ENCODE measurements around the gene ZNF335. TPM values are rescaled to one million over a fixed set of nuclear protein-coding genes. Genes with fewer than 3 reads are reported as not detected.
"Not testable (repeated sequence)": the region's sequence is repeated elsewhere in the genome, so short reads cannot be mapped to it uniquely, and the experiment has no call there.

ZNF335 gene
- total RNA-seq, 1 experiment from 2014 or later = 15.0 TPM

- DNase-seq = no peak
- H3K36me3 ChIP-seq (replicated peaks; ENCODE audit: control insufficient read depth, insufficient read depth, low read length) = no peaks in the 10 kb centered on the region
- no peaks in the 10 kb centered on the region; the same call in 1 of the 2 replicates for H3K27me3 ChIP-seq (ENCODE audit: control insufficient read depth, insufficient read depth, low read length)
- H3K4me3 ChIP-seq (ENCODE audit: insufficient read depth, low read depth, low read length) = no peak overlapping the region
Observed at GRCh38 chr20:46007671-46008070, 35.7 kb upstream of the ZNF335 start.

DNA sequence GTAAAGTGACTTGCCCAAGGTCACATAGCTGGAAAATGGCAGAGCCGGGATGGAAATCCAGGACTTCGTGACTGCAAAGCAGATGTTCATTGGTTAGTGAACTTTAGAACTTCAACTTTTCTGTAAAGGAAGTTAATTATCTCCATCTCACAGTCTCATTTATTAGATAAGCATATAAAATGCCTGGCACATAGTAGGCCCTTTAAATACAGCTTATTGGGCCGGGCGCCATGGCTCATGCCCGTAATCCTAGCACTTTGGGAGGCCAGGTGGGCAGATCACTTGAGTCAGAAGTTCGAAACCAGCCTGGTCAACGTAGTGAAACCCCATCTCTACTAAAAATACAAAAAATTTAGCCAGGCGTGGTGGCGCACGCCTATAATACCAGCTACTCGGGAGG lies 35.0 kb upstream of the ZNF335 start:
- no peaks in the 10 kb centered on the region for H3K36me3 ChIP-seq (replicated peaks; ENCODE audit: control insufficient read depth, insufficient read depth, low read length)
- DNase-seq = no peak
- no peaks in the 10 kb centered on the region for H3K27me3 ChIP-seq (ENCODE audit: control insufficient read depth, insufficient read depth, low read length)
- H3K4me3 ChIP-seq (ENCODE audit: insufficient read depth, low read depth, low read length) = no peak overlapping the region

DNA sequence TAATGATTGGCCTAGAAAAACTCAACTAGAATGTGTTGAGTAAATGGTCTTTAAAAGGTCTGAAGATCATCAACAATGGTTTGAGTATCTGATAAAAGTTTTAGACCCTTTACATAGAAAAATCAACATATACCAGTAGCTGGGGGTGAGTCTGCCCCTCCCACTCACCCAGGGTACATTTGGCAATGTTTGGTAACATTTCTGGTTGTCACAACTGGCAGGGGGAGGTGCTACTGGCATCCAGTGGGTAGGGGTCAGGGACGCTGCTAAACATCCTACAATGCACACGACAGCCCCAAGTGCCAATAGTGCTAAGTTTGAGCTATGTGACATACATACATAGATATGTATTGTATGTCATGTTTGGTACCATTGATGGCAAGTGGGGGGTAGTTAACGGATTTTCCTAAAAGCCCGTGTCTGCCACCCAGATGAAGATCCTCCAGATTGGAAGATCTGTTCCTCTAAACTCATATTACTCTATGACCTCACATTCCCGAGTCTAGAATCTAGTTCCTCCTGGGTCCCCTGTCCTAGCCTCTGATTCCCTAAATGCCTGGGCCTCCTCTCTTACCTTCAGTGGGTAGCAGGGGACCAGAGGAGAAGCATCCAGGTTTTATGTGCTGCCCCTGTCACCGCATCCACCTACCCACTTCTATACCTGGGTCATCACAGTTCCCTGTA lies 34.2 kb upstream of the ZNF335 start:
- Histone ChIP-seq H3K36me3 (replicated peaks; ENCODE audit: control insufficient read depth, insufficient read depth, low read length) (no peaks in the 10 kb centered on the region), H3K27me3 (ENCODE audit: control insufficient read depth, insufficient read depth, low read length) (no peaks in the 10 kb centered on the region), H3K4me3 (ENCODE audit: insufficient read depth, low read depth, low read length) (no peak overlapping the region)
- DNase-seq = no peak

- H3K36me3 ChIP-seq (replicated peaks; ENCODE audit: control insufficient read depth, insufficient read depth, low read length) = no peaks in the 10 kb centered on the region
- no peaks in the 10 kb centered on the region for H3K27me3 ChIP-seq (ENCODE audit: control insufficient read depth, insufficient read depth, low read length)
- H3K4me3 ChIP-seq (ENCODE audit: insufficient read depth, low read depth, low read length) = no peak overlapping the region
- DNase-seq = no peak
Observed at GRCh38 chr20:46004889-46005473, 33.0 kb upstream of the ZNF335 start.

GRCh38 chr20:46004187-46004586 lies 32.2 kb upstream of the ZNF335 start:
- Histone ChIP-seq H3K4me3 (ENCODE audit: insufficient read depth, low read depth, low read length) (no peak overlapping the region), H3K27me3 (ENCODE audit: control insufficient read depth, insufficient read depth, low read length) (no peaks in the 10 kb centered on the region), H3K36me3 (replicated peaks; ENCODE audit: control insufficient read depth, insufficient read depth, low read length) (no peaks in the 10 kb centered on the region)
- no peak for DNase-seq

- no peak for DNase-seq
- no peaks in the 10 kb centered on the region for H3K27me3 ChIP-seq (ENCODE audit: control insufficient read depth, insufficient read depth, low read length)
Observed at GRCh38 chr20:46002008-46002407, 30.0 kb upstream of the ZNF335 start.

DNA sequence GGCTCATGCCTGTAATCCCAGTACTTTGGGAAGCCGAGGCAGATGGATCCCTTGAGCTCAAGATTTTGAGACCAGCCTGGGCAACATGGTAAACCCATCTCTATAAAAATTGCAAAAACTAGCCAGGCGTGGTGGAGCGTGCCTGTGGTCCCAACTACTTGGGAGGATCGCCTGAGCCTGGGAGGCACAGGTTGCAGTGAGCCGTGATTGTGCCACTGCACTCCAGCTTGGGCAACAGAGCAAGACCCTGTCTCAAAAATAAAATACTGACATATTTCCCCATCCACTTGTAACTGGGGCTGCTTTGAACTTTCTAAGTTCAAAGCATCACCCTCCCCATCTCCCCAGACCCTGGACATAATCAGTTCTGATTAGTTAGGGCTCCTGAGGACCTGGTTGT lies 29.5 kb upstream of the ZNF335 start:
- no peak for DNase-seq
- H3K36me3 ChIP-seq (replicated peaks; ENCODE audit: control insufficient read depth, insufficient read depth, low read length) = no peaks in the 10 kb centered on the region
- H3K27me3 ChIP-seq (ENCODE audit: control insufficient read depth, insufficient read depth, low read length) = no peaks in the 10 kb centered on the region
- no peak overlapping the region for H3K4me3 ChIP-seq (ENCODE audit: insufficient read depth, low read depth, low read length)

More at GRCh38 chr20:46002008-46002407, 30.0 kb upstream of the ZNF335 start:
- no peaks in the 10 kb centered on the region for H3K36me3 ChIP-seq (replicated peaks; ENCODE audit: control insufficient read depth, insufficient read depth, low read length)
- no peak overlapping the region for H3K4me3 ChIP-seq (ENCODE audit: insufficient read depth, low read depth, low read length)

DNA sequence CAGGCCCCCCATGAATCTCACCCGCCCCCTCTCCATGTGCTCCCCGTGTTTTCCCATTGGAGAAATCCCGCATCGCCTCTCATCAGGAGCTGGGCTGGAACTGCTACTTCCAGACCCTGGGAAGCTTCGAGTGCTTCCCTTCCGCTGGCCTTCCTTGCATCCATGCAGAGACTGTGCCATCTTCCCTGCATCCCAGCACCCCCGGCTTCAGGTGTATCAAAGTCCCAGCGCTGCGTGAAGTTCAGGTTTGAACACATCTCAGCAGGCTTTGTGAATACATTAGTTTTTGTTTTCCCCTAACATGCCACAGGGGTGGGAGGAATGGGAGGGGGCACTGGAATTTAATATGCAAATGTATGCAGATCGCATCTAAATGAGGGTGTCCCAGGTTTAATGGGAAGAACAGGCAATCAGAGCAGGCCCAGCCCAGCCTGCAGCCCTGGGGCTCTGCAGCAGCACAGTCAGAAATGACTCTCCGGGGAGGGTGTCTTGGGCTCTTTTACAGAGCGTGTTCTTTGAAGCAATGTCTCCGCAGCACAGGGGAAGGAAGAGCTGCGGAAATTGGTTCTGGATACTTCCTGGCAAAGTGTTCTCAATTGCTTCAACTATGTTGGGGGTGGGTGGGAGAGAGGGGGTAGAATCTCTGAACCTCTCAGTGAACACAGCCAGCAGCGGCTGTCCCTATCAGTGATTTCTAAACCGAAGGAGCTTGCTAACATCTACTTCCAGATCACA lies 28.4 kb upstream of the ZNF335 start:
- DNase-seq = peak; percentile 48
- H3K36me3 ChIP-seq (replicated peaks; ENCODE audit: control insufficient read depth, insufficient read depth, low read length) = no peaks in the 10 kb centered on the region
- H3K4me3 ChIP-seq (ENCODE audit: insufficient read depth, low read depth, low read length) = no peak overlapping the region
- H3K27me3 ChIP-seq (ENCODE audit: control insufficient read depth, insufficient read depth, low read length) = no peaks in the 10 kb centered on the region

DNA sequence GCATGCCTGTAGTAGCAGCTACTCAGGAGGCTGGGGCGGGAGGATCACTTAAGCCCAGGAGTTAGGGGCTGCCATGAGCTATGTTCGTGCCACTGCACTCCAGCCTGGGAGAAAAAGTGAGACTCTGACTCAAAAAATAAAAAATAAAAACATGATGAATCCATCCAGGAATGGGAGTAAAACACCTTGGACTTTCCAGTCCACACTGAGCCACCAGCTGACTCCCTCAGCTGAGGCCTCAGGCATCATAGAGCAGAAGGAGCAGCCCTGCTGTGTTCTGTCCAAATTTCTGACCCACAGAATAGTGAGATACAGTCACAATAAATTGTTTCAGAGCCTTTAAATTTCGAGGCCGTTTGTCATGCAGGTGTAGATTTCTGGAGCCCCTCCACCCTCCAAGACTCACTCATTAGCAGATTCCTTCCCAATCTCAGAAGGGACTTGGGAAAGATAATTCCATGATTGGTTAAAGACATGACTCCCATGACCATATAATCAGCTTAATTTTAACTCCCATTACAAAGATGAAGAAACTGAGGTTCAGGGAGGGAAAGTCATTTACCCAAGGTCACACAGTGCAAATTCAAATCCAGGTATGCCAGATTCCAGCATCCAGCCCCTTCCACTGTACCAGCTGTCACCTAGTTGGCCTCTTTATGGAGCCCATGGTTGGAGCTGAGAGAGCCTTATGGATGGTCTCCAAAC lies 27.7 kb upstream of the ZNF335 start:
- no peak for DNase-seq
- H3K4me3 ChIP-seq (ENCODE audit: insufficient read depth, low read depth, low read length) = no peak overlapping the region

GRCh38 chr20:45998761-45999160 lies 26.8 kb upstream of the ZNF335 start:
- DNase-seq = no peak
- Histone ChIP-seq H3K36me3 (replicated peaks; ENCODE audit: control insufficient read depth, insufficient read depth, low read length) (no peaks in the 10 kb centered on the region), H3K27me3 (ENCODE audit: control insufficient read depth, insufficient read depth, low read length) (no peaks in the 10 kb centered on the region)

More for the DNA sequence above, 27.7 kb upstream of the ZNF335 start:
- no peaks in the 10 kb centered on the region for H3K36me3 ChIP-seq (replicated peaks; ENCODE audit: control insufficient read depth, insufficient read depth, low read length)
- no peaks in the 10 kb centered on the region for H3K27me3 ChIP-seq (ENCODE audit: control insufficient read depth, insufficient read depth, low read length)

DNA sequence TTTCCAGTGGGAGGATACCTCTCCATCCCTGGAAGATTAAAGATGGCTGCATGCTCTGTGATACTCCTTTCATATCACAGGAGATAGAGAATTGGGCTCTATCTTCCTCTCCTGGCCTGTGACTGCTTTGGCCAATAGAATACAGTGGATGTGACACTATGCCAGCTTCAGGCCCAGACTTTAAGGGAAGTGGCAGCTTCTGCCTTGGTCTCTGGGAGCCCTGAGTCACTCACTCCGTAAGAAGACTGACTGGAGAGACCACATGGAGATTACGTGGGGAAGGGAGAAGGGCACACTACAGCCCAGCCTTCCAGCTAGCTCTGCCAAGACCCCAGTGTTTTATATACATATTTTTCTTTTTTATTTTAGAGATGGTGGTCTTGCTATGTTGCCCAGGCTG lies 26.3 kb upstream of the ZNF335 start:
- no peak overlapping the region for H3K4me3 ChIP-seq (ENCODE audit: insufficient read depth, low read depth, low read length)
- no peaks in the 10 kb centered on the region for H3K27me3 ChIP-seq (ENCODE audit: control insufficient read depth, insufficient read depth, low read length)
- no peaks in the 10 kb centered on the region for H3K36me3 ChIP-seq (replicated peaks; ENCODE audit: control insufficient read depth, insufficient read depth, low read length)
- no peak for DNase-seq

More at GRCh38 chr20:45998761-45999160, 26.8 kb upstream of the ZNF335 start:
- no peak overlapping the region for H3K4me3 ChIP-seq (ENCODE audit: insufficient read depth, low read depth, low read length)

DNA sequence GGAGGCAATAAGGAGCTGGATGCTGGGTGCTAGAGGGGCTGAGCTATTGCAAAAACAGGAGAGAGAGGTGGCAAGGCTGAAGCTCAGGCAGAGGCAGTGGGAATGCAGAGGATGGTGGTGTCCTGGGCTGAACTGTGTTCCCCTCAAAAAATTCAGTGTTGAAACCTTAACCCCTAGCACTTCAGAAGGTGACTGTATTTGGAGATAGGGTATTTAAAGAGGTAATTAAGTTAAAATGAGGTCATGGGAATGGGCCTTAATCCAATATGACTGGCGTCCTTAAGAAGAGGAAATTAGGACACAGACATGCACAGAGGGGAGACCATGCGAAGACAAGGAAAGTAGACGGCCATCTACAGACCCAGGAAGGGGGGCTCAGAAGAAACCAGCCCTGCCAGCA lies 25.2 kb upstream of the ZNF335 start:
- Histone ChIP-seq H3K36me3 (replicated peaks; ENCODE audit: control insufficient read depth, insufficient read depth, low read length) (no peaks in the 10 kb centered on the region), H3K4me3 (ENCODE audit: insufficient read depth, low read depth, low read length) (no peak overlapping the region), H3K27me3 (ENCODE audit: control insufficient read depth, insufficient read depth, low read length) (no peaks in the 10 kb centered on the region)
- DNase-seq = no peak

DNA sequence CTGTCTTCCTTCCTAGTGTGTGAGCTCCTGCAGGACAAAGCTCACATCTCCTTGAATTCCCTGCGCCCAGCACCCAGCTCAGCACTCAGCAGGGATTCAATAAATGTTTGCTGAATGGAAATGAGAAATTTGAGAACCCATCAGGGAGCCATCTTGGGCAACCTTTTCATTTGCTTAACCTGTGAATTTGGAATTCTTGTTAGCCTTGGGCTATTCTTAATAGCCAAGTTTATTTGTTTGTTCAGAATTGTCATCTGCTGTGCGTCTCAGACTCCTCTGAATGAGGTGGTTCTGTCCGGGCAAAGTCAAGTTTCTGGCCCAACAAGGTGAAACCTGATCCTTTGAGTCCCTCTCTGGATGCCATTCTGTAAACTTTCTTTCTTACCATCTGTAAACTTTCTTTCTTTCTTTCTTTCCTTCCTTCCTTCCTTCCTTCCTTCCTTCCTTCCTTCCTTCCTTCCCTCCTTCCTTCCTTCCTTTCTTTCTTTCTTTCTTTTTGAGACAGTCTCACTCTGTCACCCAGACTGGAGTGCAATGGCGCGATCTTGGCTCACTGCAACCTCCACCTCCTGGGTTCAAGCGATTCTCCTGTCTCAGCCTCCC lies 23.6 kb upstream of the ZNF335 start:
- H3K36me3 ChIP-seq (replicated peaks; ENCODE audit: control insufficient read depth, insufficient read depth, low read length); H3K27me3 ChIP-seq (ENCODE audit: control insufficient read depth, insufficient read depth, low read length); H3K4me3 ChIP-seq (ENCODE audit: insufficient read depth, low read depth, low read length); DNase-seq: not testable (repeated sequence)

DNA sequence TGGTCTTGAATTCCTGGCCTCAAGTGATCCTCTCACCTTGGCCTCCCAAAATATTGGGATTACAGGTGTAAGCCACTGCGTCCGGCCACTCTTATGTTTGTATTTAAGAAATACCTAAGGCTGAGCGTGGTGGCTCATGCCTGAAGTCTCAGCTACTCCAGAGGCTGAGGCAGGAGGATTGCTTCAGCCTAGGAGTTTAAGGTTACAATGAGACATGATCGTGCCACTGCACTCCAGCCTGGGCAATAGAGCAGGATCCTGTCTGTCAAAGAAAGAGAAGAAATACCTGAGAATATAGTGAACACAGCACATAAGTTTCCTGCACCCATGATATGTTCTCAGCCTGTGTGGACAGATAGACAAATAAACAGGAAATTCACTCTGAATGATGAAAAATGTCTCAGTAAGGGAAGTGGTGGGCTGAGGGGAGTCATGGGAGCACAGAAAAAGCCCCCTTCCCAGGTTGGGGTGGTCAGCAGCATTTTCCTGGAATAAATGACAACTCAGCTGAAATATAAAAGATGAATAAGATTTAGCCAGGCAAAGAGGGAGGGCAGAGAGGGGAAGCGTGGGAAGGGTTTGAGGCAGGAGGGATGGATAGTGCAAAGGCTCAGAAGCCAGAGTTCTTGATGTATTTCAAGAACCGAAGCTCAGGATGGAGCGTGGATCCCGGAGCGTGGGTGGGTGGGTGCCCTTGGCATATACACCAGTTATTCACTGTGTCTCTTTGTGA lies 22.9 kb upstream of the ZNF335 start:
- Histone ChIP-seq H3K4me3 (ENCODE audit: insufficient read depth, low read depth, low read length) (no peak overlapping the region), H3K27me3 (ENCODE audit: control insufficient read depth, insufficient read depth, low read length) (no peaks in the 10 kb centered on the region), H3K36me3 (replicated peaks; ENCODE audit: control insufficient read depth, insufficient read depth, low read length) (no peaks in the 10 kb centered on the region)
- no peak for DNase-seq

All from H7 (cell line).